MCF 10A (cell line): Measurements from ENCODE around the gene LSR. TPM values are rescaled to one million over a fixed set of nuclear protein-coding genes. Genes with fewer than 3 reads are reported as not detected.

ENCODE experiments used
- BruUV-seq: library from RNA; stranded (reverse); fragments of 400-500 nt; replicated peaks from 2 replicates; lab custom pipeline; 2021; lab: Mats Ljungman, UMichigan
- CTCF ChIA-PET: fragments of 300-600 bp; sonication (Branson Sonifier 250); formaldehyde crosslinking; extraction: SDS; loops from one replicate; lab custom pipeline; 2021; ENCODE audit warnings: antibody characterized with exemption, inconsistent platforms; lab: Yijun Ruan, JAX
- POLR2A ChIA-PET: fragments of 300-600, 350-650 bp; sonication (Branson Sonifier 250); formaldehyde crosslinking; extraction: SDS; loops from one replicate; lab custom pipeline; 2020; ENCODE audit warnings: antibody characterized with exemption, inconsistent platforms; lab: Yijun Ruan, JAX
- DNase-seq: peaks from one replicate; pipeline ENCODE4 v3.0.0-alpha.2; 2018; ENCODE audit not compliant: unreplicated experiment
- H3K27ac Mint-ChIP-seq: one replicate; pipeline ENCODE4 v1.8.0; 2022; ENCODE audit warnings: mild to moderate bottlenecking, low read depth, mixed read lengths; ENCODE audit not compliant: unreplicated experiment
- H3K27me3 Mint-ChIP-seq: one replicate; pipeline ENCODE4 v1.8.0; 2022; ENCODE audit warnings: mixed read lengths; ENCODE audit not compliant: insufficient read depth, unreplicated experiment
- H3K36me3 Mint-ChIP-seq: one replicate; pipeline ENCODE4 v1.8.0; 2022; ENCODE audit warnings: mild to moderate bottlenecking, moderate library complexity, mixed read lengths; ENCODE audit not compliant: insufficient read depth, unreplicated experiment
- H3K4me1 Mint-ChIP-seq: one replicate; pipeline ENCODE4 v1.8.0; 2022; ENCODE audit warnings: mixed read lengths; ENCODE audit not compliant: insufficient read depth, unreplicated experiment
- H3K4me3 Mint-ChIP-seq: one replicate; pipeline ENCODE4 v1.8.0; 2022; ENCODE audit warnings: mild to moderate bottlenecking, moderate library complexity, mixed read lengths; ENCODE audit not compliant: unreplicated experiment
- H3K9me3 Mint-ChIP-seq: one replicate; pipeline ENCODE4 v1.8.0; 2022; ENCODE audit warnings: mixed read lengths; ENCODE audit not compliant: unreplicated experiment
- CTCF ChIP-seq: fragments of 200-600 bp; IDR thresholded peaks from one replicate; pipeline ENCODE4 v1.8.0; 2022; ENCODE audit warnings: antibody characterized with exemption, mild to moderate bottlenecking; ENCODE audit not compliant: unreplicated experiment
- intact Hi-C: fragments of 100-400 bp; cut with micrococcal nuclease; formaldehyde crosslinking; loops from 2 replicates; pipeline ENCODE4 v1.14.1; 2022
- total RNA-seq: library from RNA; stranded (reverse); gene quantifications from 2 replicates; pipeline ENCODE4 v1.2.3, GENCODE V29; 2022

Gene LSR
- total RNA-seq, 1 experiment from 2014 or later: 64.1 TPM

- no peaks in the 10 kb centered on the region for H3K9me3 Mint-ChIP-seq
Observed at GRCh38 chr19:35204799-35205732, 43.7 kb upstream of the LSR start.

GRCh38 chr19:35205733-35206323 is 43.0 kb upstream of the LSR start:
- Mint-ChIP-seq H3K36me3 (no peaks in the 10 kb centered on the region), H3K27me3 (no peaks in the 10 kb centered on the region), H3K9me3 (no peaks in the 10 kb centered on the region), H3K4me1 (no peaks in the 10 kb centered on the region), H3K27ac (no peak overlapping the region), H3K4me3 (no peak overlapping the region)
- no peak for TF ChIP-seq CTCF
- DNase-seq: no peak
- BruUV-seq: no TSS peak
- ChIA-PET POLR2A (interaction anchor here (0.8 to 1.2 kb wide), 2 partner anchors 39 to 88 kb away, joined by 3 read pairs; no protein-coding TSS in a partner anchor), CTCF (no interaction called here)
- intact Hi-C loops: no loop called here

More at GRCh38 chr19:35204799-35205732, 43.7 kb upstream of the LSR start:
- no peak for DNase-seq
- ChIA-PET CTCF (interaction anchor here (0.6 kb wide), 1 partner anchor 36 kb away, joined by 3 read pairs; no protein-coding TSS in a partner anchor), POLR2A (interaction anchor here (1.1 to 1.4 kb wide), 3 partner anchors 9 to 38 kb away, joined by 3 to 6 read pairs (median 4); no protein-coding TSS in a partner anchor)
- H3K27me3 Mint-ChIP-seq: peaks cover 3% of the 10 kb centered on the region
- H3K4me1 Mint-ChIP-seq: no peaks in the 10 kb centered on the region
- intact Hi-C loops: no loop called here
- BruUV-seq: no TSS peak
- no peaks in the 10 kb centered on the region for H3K36me3 Mint-ChIP-seq
- no peak overlapping the region for H3K4me3 Mint-ChIP-seq
- H3K27ac Mint-ChIP-seq: no peak overlapping the region
- TF ChIP-seq CTCF: no peak

- no TSS peak for BruUV-seq
- no peaks in the 10 kb centered on the region for H3K9me3 Mint-ChIP-seq
- ChIA-PET CTCF (no interaction called here), POLR2A (interaction anchor here (0.6 to 1.2 kb wide), 3 partner anchors 39 to 88 kb away, joined by 3 read pairs; no protein-coding TSS in a partner anchor)
- no peak for DNase-seq
- no peak for TF ChIP-seq CTCF
- intact Hi-C loops: no loop called here
- H3K4me3 Mint-ChIP-seq: no peak overlapping the region
- H3K36me3 Mint-ChIP-seq: no peaks in the 10 kb centered on the region
- H3K27ac Mint-ChIP-seq: no peak overlapping the region
- H3K27me3 Mint-ChIP-seq: no peaks in the 10 kb centered on the region
- H3K4me1 Mint-ChIP-seq: no peaks in the 10 kb centered on the region
Observed at GRCh38 chr19:35206379-35206778, 42.4 kb upstream of the LSR start.

GRCh38 chr19:35206855-35207254 is 41.9 kb upstream of the LSR start:
- H3K27ac Mint-ChIP-seq: no peak overlapping the region
- intact Hi-C loops: no loop called here
- DNase-seq: no peak
- no peaks in the 10 kb centered on the region for H3K36me3 Mint-ChIP-seq
- H3K27me3 Mint-ChIP-seq: no peaks in the 10 kb centered on the region
- no peak overlapping the region for H3K4me3 Mint-ChIP-seq
- no peaks in the 10 kb centered on the region for H3K9me3 Mint-ChIP-seq
- no peaks in the 10 kb centered on the region for H3K4me1 Mint-ChIP-seq
- BruUV-seq: no TSS peak
- TF ChIP-seq CTCF: no peak
- ChIA-PET CTCF (interaction anchor here (0.6 kb wide), 1 partner anchor 53 kb away, joined by 3 read pairs; no protein-coding TSS in a partner anchor), POLR2A (interaction anchor here (0.6 to 0.8 kb wide), 2 partner anchors 61 to 89 kb away, joined by 3 read pairs; no protein-coding TSS in a partner anchor)
